Endothelial cell of umbilical vein (primary cell): ENCODE results near the gene ATG13. TPM values are rescaled to one million over a fixed set of nuclear protein-coding genes. Genes with fewer than 3 reads are reported as not detected.

ENCODE experiments used
- BruUV-seq: library from RNA; stranded (reverse); fragments of 400-500 nt; replicated peaks from 2 replicates; lab custom pipeline; 2021; lab: Mats Ljungman, UMichigan
- CTCF ChIA-PET: fragments of 300-600, 350-600 bp; sonication (Branson Sonifier 250); formaldehyde crosslinking; loops from one replicate; lab custom pipeline; 2021; ENCODE audit warnings: antibody characterized with exemption, inconsistent platforms; lab: Charles Lee
- POLR2A ChIA-PET: fragments of 300-600, 350-600 bp; sonication (Branson Sonifier 250); formaldehyde crosslinking; loops from one replicate; lab custom pipeline; 2021; ENCODE audit warnings: antibody characterized with exemption, inconsistent platforms; lab: Charles Lee
- DNase-seq: peaks from one replicate; pipeline ENCODE4 v3.0.0-alpha.2; 2011; ENCODE audit warnings: low read depth, low spot score
- FAIRE-seq: peaks from 2 replicates; lab custom pipeline; 2011; peaks lifted over from hg19 to GRCh38; lab: Jason Lieb, UNC
- H2AFZ ChIP-seq: 2 replicates; pipeline ENCODE4 v1.6.0; 2012; ENCODE audit warnings: low read depth, low read length, control low read depth, inconsistent platforms
- H3K27ac ChIP-seq: 2 replicates; pipeline ENCODE4 v1.5.1; 2011; ENCODE audit warnings: low read depth, mild to moderate bottlenecking, control low read depth, low read length, moderate library complexity; ENCODE audit not compliant: insufficient read depth
- H3K27me3 ChIP-seq, 2 experiments: 2 replicates each; pipeline versions ENCODE4 v1.6.0 to v1.6.1; 2011; ENCODE audit warnings: low read length in 2 of 2, mixed read lengths in 1 of 2; ENCODE audit not compliant: control insufficient read depth in 2 of 2, insufficient read depth in 2 of 2
- H3K36me3 ChIP-seq, 2 experiments: 2 replicates in 1 of 2; 3 replicates in 1 of 2; pipeline ENCODE4 v1.5.1; 2011; ENCODE audit warnings: low read length in 2 of 2, mild to moderate bottlenecking in 1 of 2, moderate library complexity in 1 of 2; ENCODE audit not compliant: control insufficient read depth in 2 of 2, insufficient read depth in 2 of 2; ENCODE audit errors: extremely low read depth in 1 of 2
- H3K4me1 ChIP-seq: 3 replicates; pipeline ENCODE4 v1.5.1; 2011; ENCODE audit warnings: mild to moderate bottlenecking, low read length; ENCODE audit not compliant: control insufficient read depth, insufficient read depth; ENCODE audit errors: extremely low read depth
- H3K4me2 ChIP-seq: 2 replicates; pipeline ENCODE4 v1.6.1; 2011; ENCODE audit warnings: low read length, control low read depth, mixed read lengths; ENCODE audit not compliant: insufficient read depth
- H3K4me3 ChIP-seq, 3 experiments: fragments of 200-600 bp in 1 of 3; sonication (generic), shearing (Covaris generic) in 1 of 3; replicated peaks in 1 of 3; 2 replicates each; pipeline ENCODE4 v1.5.1; 2011 to 2016; ENCODE audit warnings: control low read depth in 3 of 3, low read length in 3 of 3, mild to moderate bottlenecking in 2 of 3, inconsistent platforms in 1 of 3, low read depth in 1 of 3, moderate library complexity in 1 of 3; ENCODE audit not compliant: insufficient read depth in 1 of 3
- H3K79me2 ChIP-seq: 2 replicates; pipeline ENCODE4 v1.6.0; 2012; ENCODE audit warnings: low read length, inconsistent platforms; ENCODE audit not compliant: control insufficient read depth, insufficient read depth
- H3K9ac ChIP-seq: replicated peaks from 2 replicates; pipeline ENCODE3; 2011; ENCODE audit warnings: low read length, control low read depth; ENCODE audit not compliant: insufficient read depth; ENCODE audit errors: extremely low read depth
- H3K9me1 ChIP-seq: replicated peaks from 3 replicates; pipeline ENCODE4 v1.6.0; 2011; ENCODE audit warnings: mild to moderate bottlenecking, low read length; ENCODE audit not compliant: control insufficient read depth, insufficient read depth; ENCODE audit errors: extremely low read depth
- H3K9me3 ChIP-seq: replicated peaks from 2 replicates; pipeline ENCODE4 v1.5.1; 2012; ENCODE audit warnings: low read length, inconsistent platforms; ENCODE audit not compliant: control insufficient read depth, insufficient read depth
- H4K20me1 ChIP-seq: replicated peaks from 2 replicates; pipeline ENCODE3; 2011; ENCODE audit warnings: mild to moderate bottlenecking, low read length; ENCODE audit not compliant: control insufficient read depth, insufficient read depth; ENCODE audit errors: extremely low read depth
- CTCF ChIP-seq, 2 donors: IDR thresholded peaks; 1 replicate in 1 of 2; 2 replicates in 1 of 2; pipeline ENCODE4 v1.5.1; 2011; ENCODE audit warnings: low read length in 2 of 2, mild to moderate bottlenecking in 2 of 2, moderate library complexity in 2 of 2, control low read depth in 1 of 2, inconsistent platforms in 1 of 2, low read depth in 1 of 2; ENCODE audit not compliant: insufficient read depth in 1 of 2; ENCODE audit errors: extremely low read depth in 1 of 2
- EZH2 ChIP-seq: IDR thresholded peaks from 2 replicates; pipeline ENCODE4 v1.6.1; 2012; ENCODE audit warnings: borderline replicate concordance, low read depth, mild to moderate bottlenecking, moderate library complexity, low read length, inconsistent platforms; ENCODE audit not compliant: severe bottlenecking
- FOS ChIP-seq: IDR thresholded peaks from 2 replicates; pipeline ENCODE4 v1.6.1; 2011; ENCODE audit warnings: mild to moderate bottlenecking, low read length, moderate library complexity, borderline replicate concordance; ENCODE audit not compliant: insufficient read depth
- JUN ChIP-seq: IDR thresholded peaks from 2 replicates; pipeline ENCODE4 v1.6.1; 2011; ENCODE audit warnings: borderline replicate concordance, low read depth; ENCODE audit not compliant: insufficient read length, insufficient read depth
- MYC ChIP-seq: IDR thresholded peaks from one replicate; pipeline ENCODE4 v1.6.1; 2011; ENCODE audit warnings: mild to moderate bottlenecking, low read depth, low read length
- dilution Hi-C: fragments of 300-500 bp; cut with MboI; formaldehyde crosslinking; loops from one replicate; pipeline ENCODE4 v1.15.0; 2019; ENCODE audit warnings: low sequenced_read_pairs; ENCODE audit not compliant: extremely low pct_ligation_motif_present
- intact Hi-C: fragments of 100-400 bp; cut with micrococcal nuclease; formaldehyde crosslinking; loops from one replicate; pipeline ENCODE4 v1.10.0; 2022
- polyA plus RNA-seq, 4 experiments: library from polyadenylated mRNA; depleted of rRNA in 3 of 4; stranded (reverse) in 3 of 4; unstranded in 1 of 4; fragments of >200 nt; gene quantifications; 2 replicates each; pipeline versions ENCODE4 v1.2.1 to v1.2.3, GENCODE V29; 2011 to 2012; ENCODE audit warnings: missing spikeins in 1 of 4
- total RNA-seq: library from RNA; stranded (reverse); gene quantifications from 2 replicates; pipeline ENCODE4 v1.2.3, GENCODE V29; 2021

ATG13 gene
- total and polyA plus RNA-seq, 2 donors (not counting 3 experiments of a cell fraction or from before 2014, with no cell fraction given), result 60.1 to 66.5 TPM

- Histone ChIP-seq H3K9ac (no peak overlapping the region), H2AFZ (no peak overlapping the region), H3K4me1 (peaks cover 18% of the 10 kb centered on the region), H3K9me3 (no peaks in the 10 kb centered on the region), H3K79me2 (no peaks in the 10 kb centered on the region), H3K36me3 (peaks cover 6 to 28% of the 10 kb centered on the region in 2 experiments), H4K20me1 (no peaks in the 10 kb centered on the region), H3K9me1 (no peaks in the 10 kb centered on the region), H3K4me2 (no peak overlapping the region), H3K4me3 (no peak overlapping the region), H3K27ac (no peak overlapping the region), H3K27me3 (no peaks in the 10 kb centered on the region)
- ChIA-PET CTCF (no interaction called here), POLR2A (no interaction called here)
- TF ChIP-seq FOS (no peak), CTCF (IDR thresholded peaks at IDR 0.05; ENCODE audit: extremely low read depth in 1 of 2, insufficient read depth in 1 of 2, low read depth in 1 of 2, low read length in 2 of 2) (no peak), MYC (no peak), JUN (no peak), EZH2 (no peak)
- BruUV-seq, result no TSS peak
- no peak for DNase-seq
- FAIRE-seq, result no peak
- intact Hi-C loops (no loop called here), dilution Hi-C loops (no loop called here)
Measured at GRCh38 chr11:46661836-46662235, 44.5 kb downstream of the ATG13 start.

DNA sequence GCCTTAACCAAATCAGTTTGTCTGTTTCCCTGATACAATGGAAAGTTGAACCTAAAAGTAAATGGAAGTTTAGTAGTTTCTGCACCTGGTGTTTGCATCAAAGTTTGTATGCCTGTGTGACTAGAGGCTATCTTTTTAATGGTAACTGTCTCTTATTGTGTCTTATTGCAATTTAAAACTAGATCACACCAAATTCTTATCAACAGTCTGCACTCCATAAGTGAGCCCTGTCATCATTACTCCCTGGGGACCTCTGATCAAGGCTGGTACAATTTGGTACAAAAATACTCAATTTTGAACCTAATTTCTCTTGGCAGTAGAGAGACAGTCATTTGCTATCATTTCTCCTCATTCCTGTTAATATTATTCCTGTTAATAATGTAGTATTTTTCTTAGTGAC is 45.0 kb downstream of the ATG13 start:
- intact Hi-C loops, result no loop called here
- DNase-seq (no peak), FAIRE-seq (peak; percentile 38)
- H3K9ac ChIP-seq, result no peak overlapping the region
- H3K36me3 ChIP-seq, result peaks cover 9 to 28% of the 10 kb centered on the region in 2 experiments
- H3K79me2 ChIP-seq, result no peaks in the 10 kb centered on the region
- H3K4me3 ChIP-seq, result no peak overlapping the region
- no peak overlapping the region for H3K27ac ChIP-seq
- CTCF ChIA-PET, result no interaction called here
- dilution Hi-C loops, result no loop called here
- no peaks in the 10 kb centered on the region for H3K27me3 ChIP-seq
- POLR2A ChIA-PET, result no interaction called here
- no peaks in the 10 kb centered on the region for H3K9me1 ChIP-seq
- TF ChIP-seq EZH2, result no peak
- no peak for TF ChIP-seq FOS
- TF ChIP-seq JUN, result no peak
- no peak for TF ChIP-seq MYC
- peaks cover 18% of the 10 kb centered on the region for H3K4me1 ChIP-seq
- no peak overlapping the region for H3K4me2 ChIP-seq
- no TSS peak for BruUV-seq
- H2AFZ ChIP-seq, result no peak overlapping the region
- H4K20me1 ChIP-seq, result no peaks in the 10 kb centered on the region
- H3K9me3 ChIP-seq, result no peaks in the 10 kb centered on the region
